Stimulated activated CD4-positive, alpha-beta T cell treated with anti-CD3 and anti-CD28 coated beads, Interleukin-1b, Interleukin-23, amount 100 ng/mL, for 4 hours (primary cell): Measurements from ENCODE around the gene DLG5.
"Not testable (repeated sequence)": the region's sequence is repeated elsewhere in the genome, so short reads cannot be mapped to it uniquely, and the experiment has no call there.

Experiments
- DNase-seq, 2 donors: peaks; one replicate each; pipeline ENCODE4 v3.0.0-alpha.2; 2020; ENCODE audit warnings: low read depth in 2 of 2

Gene DLG5

DNA sequence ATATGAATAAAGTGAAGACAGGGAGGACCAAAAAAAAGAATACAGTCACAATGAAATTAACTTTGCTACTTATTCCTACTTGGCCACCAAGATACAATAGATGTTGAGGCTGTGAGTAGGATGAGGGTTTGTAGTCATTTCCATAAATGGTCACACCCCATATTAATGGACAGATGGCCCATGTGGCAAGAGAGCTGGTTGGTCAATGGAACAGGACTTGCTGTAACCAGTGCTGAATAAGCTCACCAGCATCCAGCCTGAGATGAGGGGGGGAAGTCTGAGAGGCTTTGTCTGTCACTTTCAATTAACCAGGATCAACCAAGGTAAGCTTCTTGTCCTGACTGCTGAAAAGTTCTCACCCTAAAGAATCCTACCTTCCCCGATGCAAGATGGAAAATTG is 158.5 kb downstream of the DLG5 start:
- DNase-seq, result no peak

DNA sequence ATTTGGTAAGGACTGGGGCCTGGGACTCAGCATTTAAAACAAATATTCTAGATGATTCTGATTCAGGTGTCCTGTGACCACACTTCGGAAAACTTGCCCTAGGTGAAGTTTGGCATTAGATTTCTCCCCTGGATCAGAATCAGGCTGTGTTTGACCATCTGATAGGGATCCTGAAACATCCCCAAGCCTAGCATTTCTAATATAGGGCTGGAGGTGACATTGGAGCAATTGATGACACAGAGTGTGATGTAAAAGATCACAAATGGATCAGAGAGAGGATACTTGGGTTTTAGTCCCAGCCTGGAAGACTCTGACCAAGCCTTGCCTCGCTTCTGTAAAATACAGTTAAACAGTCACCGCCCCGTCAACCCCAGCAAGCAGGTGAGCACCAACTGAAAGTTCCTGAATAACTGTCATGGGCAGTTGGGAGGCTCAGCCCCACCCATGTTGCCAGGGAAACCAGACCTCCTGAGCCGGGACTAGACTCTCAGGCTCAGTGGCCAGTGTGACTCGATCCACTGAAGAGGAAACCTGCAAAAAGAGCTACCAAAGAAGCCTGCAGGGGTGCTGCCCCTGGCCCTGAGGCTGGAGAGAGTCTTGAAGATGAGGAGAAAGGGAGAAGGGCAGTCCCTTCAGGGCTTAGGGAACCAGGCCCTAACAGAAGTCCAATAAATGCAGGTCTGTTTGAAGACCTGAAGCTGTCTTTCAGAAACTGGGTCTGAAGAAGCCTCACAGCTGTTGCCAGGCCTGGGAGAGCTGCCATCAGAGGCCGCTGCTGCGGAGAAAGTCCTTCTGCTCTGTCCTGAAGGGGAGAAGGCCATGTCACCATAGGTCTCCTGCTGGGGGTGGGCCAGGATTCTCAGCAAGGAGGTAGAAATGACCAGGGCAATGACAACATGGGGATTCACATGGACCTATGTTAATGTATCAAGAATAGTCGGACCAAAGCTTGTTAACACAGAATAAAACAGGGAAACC is 162.8 kb downstream of the DLG5 start:
- DNase-seq, result no peak

DNA sequence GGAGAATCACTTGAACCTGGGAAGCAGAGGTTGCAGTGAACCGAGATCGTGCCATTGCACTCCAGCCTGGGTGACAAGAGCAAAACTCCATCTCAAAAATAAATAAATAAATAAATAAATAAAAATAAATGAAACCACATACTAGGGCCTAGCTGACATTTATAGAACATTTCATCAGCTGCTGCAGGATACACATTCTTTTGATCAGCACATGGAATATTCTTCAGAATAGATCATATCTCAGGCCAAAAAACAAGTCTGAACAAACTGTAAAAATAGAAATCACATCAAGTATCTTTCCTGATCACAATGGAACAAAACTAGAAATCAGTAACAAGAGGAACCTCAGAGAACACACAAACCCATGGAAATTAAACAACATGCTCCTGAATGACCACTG is 168.1 kb downstream of the DLG5 start:
- DNase-seq, result not testable (repeated sequence)

DNA sequence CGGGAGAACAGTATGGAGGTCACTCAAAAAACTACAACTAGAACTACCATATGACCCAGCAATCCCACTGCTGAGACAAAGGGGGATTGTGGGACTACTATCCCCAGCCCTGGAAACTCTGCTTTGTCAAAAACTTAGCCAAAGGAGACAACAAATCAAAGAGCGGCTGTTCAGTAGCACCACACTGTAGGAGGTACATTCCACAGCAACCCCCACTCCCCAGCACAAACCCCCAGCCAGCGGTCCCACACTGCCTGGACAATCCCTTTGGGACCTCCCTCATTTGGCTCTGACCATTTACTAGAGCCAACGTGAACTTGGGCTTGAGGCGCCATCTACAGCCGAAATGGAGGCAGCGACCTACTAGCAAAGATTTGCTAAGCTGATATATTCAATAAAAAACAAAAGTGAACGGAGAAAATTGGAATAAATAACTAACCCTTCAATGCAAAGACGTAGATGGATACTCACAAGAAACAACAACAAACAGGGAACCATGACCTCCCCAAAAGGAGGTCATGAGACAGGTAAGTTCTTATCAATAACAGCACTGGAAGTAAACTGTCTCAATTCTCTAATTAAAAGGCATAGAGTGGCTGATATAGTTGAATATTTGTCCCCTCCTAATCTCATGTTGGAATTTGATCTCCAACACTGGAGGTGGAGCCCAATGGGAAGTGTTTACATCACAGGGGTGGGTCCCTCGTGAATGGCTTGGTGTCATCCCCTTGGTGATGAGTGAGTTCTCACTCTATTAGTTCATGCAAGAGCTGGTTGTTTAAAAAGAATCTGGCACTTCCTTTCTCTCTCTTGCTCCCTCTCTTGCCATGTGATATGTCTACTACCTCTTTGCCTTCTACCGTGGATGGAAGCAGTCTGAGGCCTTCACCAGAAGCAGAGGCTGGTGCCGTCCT is 170.0 kb downstream of the DLG5 start:
- no peak for DNase-seq

DNA sequence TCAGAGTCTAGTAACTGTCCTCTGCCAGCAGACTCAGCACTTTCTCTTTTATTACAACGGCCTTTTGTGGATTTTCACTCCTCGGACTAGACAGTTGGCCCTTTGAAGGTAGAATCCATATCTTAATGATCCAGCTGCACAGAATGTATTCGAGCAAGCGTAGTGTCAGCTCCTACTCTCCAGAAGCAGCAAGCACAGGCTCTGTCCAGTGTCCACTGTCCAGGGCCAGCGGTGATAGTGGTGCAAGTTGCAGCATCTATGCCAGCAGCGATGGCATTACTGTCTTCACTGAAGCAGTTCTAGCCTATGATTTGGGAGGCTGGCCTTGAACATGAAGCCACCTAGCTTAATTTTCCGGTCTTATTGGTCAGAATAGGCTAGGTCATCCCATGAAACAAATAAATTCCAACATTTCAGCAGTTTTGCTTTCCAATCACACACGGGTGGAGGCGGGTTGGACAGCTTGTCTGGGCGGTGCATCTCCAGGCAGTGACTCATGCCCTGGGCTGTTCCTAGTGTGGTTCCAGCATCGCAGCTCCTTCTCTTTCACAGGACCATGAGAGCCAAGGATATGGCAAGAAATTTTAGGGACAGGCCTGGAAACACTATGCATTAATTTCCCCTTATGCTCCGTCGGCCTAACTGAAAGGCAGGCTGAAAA is 180.4 kb downstream of the DLG5 start:
- DNase-seq, result no peak

DNA sequence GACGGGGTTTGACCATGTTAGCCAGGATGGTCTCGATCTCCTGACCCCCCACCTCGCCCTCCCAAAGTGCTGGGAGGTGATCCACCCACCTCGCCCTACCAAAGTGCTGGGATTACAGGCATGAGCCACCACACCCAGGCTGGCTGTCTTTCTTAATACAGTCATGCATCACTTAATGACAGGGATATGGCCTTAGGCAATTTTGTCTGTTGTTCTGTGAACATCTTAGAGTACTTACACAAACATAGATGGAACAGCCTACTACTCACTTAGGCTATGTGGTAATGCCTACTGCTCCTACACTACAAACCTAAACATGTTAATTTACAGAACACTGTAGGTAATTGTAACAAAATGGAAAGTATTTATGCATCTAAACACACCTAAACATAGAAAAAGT is 182.3 kb downstream of the DLG5 start:
- DNase-seq, result no peak

DNA sequence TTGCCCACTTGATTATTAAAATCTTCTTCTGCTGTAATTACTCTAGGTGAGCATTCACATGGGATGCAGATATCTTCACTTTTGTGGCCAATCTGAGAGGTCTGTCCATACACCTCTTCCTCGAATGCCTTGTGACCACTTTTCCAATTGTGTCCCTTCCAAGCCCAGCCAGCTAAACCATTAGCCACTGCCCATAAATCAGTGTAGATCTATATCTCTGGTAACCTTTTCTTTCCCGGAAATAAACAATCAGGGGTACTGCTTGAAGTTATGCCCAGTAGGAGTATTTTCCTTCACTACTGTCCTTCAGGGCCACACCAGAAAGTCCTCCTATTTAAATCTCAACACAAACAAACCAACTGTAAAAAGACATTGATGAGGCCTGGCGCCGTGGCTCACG is 184.4 kb downstream of the DLG5 start:
- no peak for DNase-seq

DNA sequence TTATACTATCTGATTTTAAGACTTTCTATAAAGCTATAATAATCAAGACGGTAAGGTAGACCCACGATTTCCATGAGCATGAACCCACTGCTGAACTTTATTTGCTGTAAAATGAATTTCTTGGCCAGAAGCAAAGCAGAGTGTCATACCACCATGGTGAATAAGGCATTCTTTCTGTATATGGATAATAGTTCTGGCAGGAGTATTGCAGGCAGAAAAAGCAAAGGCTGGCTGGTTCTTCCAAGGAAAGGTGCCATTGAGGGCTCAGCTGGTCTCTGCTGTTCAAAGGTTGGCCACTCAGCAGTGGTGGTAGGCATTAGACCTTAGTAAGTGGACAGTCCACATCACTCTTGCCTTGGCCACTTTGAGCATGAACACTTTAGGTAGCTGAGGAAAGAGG is 184.8 kb downstream of the DLG5 start:
- DNase-seq, result no peak
